Non-pigmented ciliary epithelial cell (primary cell): ENCODE measurements around the gene RBM24.

Source experiments
- DNase-seq: peaks from one replicate; pipeline ENCODE4 v3.0.0-alpha.2; 2010; ENCODE audit warnings: low read depth

RBM24 gene

GRCh38 chr6:17281100-17281496 is at the start of gene RBM24:
TSS of gene RBM24 (plus strand) at chr6:17281361. CDS start at chr6:17281582, 221 bp downstream.
- no peak for DNase-seq

- DNase-seq: peak; percentile 11
Observed at GRCh38 chr6:17233531-17233930, 47.6 kb upstream of the RBM24 start.

- no peak for DNase-seq
Observed at GRCh38 chr6:17237246-17237645, 43.9 kb upstream of the RBM24 start.

GRCh38 chr6:17239260-17239659 is 41.9 kb upstream of the RBM24 start:
- no peak for DNase-seq

- no peak for DNase-seq
Observed at GRCh38 chr6:17240803-17241500, 40.2 kb upstream of the RBM24 start.

- no peak for DNase-seq
Observed at GRCh38 chr6:17242087-17242486, 39.1 kb upstream of the RBM24 start.

GRCh38 chr6:17250237-17250636 is 30.9 kb upstream of the RBM24 start:
- no peak for DNase-seq

- no peak for DNase-seq
Observed at GRCh38 chr6:17251953-17252352, 29.2 kb upstream of the RBM24 start.

GRCh38 chr6:17258749-17259148 is 22.4 kb upstream of the RBM24 start:
- no peak for DNase-seq

GRCh38 chr6:17265570-17265969 is 15.6 kb upstream of the RBM24 start:
- DNase-seq: no peak

- no peak for DNase-seq
Observed at GRCh38 chr6:17267566-17267965, 13.6 kb upstream of the RBM24 start.

- DNase-seq: no peak
Observed at GRCh38 chr6:17268114-17268513, 13.0 kb upstream of the RBM24 start.

GRCh38 chr6:17269840-17270239 is 11.3 kb upstream of the RBM24 start:
- DNase-seq: no peak

- no peak for DNase-seq
Observed at GRCh38 chr6:17271628-17272027, 9.5 kb upstream of the RBM24 start.

- no peak for DNase-seq
Observed at GRCh38 chr6:17276766-17277165, 4.4 kb upstream of the RBM24 start.

- no peak for DNase-seq
Observed at GRCh38 chr6:17277256-17277655, 3.9 kb upstream of the RBM24 start.

- DNase-seq: no peak
Observed at GRCh38 chr6:17278289-17279063, 2.7 kb upstream of the RBM24 start.

GRCh38 chr6:17280138-17280537 is 1.0 kb upstream of the RBM24 start:
- DNase-seq: no peak

- DNase-seq: no peak
Observed at GRCh38 chr6:17280552-17281090, 540 bp upstream of the RBM24 start.

- DNase-seq: no peak
Observed at GRCh38 chr6:17281497-17282481, 628 bp downstream of the RBM24 start.

GRCh38 chr6:17283074-17283473 is 1.9 kb downstream of the RBM24 start:
- no peak for DNase-seq

- DNase-seq: no peak
Observed at GRCh38 chr6:17289630-17290061, 8.5 kb downstream of the RBM24 start.
